GM10248 (cell line): ENCODE results near the gene TRAM2.

ENCODE experiments used
- CTCF ChIA-PET: fragments of 300-600 bp; sonication (Branson Sonifier 250); formaldehyde crosslinking; extraction: SDS; loops from one replicate; lab custom pipeline; 2021; ENCODE audit warnings: antibody characterized with exemption; lab: Yijun Ruan, JAX
- POLR2A ChIA-PET: fragments of 350-650 bp; sonication (Branson Sonifier 250); formaldehyde crosslinking; extraction: SDS; loops from one replicate; lab custom pipeline; 2020; ENCODE audit warnings: antibody characterized with exemption; lab: Yijun Ruan, JAX
- DNase-seq: peaks from one replicate; pipeline ENCODE4 v3.0.0; 2012; ENCODE audit errors: extremely low spot score
- CTCF ChIP-seq: IDR thresholded peaks from 2 replicates; pipeline ENCODE4 v1.5.1; 2012; ENCODE audit warnings: mild to moderate bottlenecking, low read depth; ENCODE audit errors: extremely low read depth, missing control alignments, control extremely low read depth

TRAM2 gene

DNA sequence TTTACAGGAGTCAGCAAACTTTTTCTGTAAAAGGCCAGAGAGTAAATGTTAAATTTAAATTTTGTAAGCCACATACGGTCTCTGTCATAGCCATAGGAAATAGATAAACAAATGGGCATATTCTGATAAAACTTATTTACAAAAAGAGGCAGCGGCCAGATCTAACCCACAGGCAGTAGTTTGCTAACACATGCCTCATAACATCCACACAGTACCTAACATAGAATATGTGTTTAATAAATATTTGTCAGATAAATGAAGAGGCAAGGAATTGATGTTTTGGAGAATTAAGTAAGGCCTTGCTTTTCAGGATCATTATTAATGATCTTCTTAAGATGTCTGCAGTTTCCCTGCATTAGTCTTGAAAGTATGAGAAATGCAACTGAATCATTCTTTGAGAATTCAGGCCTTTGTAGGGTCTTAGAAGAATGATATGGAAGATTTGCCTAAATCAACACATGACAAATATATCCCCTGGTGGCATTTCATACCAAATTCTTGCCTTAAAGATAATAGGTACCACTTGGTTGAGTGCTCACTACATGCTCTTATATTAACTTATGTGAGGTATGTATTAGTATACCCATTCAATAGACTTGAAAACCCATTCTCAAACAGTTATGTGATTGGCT is 39.3 kb upstream of the TRAM2 start:
- ChIA-PET CTCF (no interaction called here), POLR2A (no interaction called here)
- DNase-seq, result no peak
- no peak for TF ChIP-seq CTCF

GRCh38 chr6:52612336-52613054 is 35.6 kb upstream of the TRAM2 start:
- no peak for TF ChIP-seq CTCF
- no peak for DNase-seq
- ChIA-PET POLR2A (no interaction called here), CTCF (interaction anchor here (0.7 to 0.8 kb wide), 2 partner anchors 9 to 40 kb away, joined by 3 read pairs; no protein-coding TSS in a partner anchor)

- no peak for TF ChIP-seq CTCF
- no peak for DNase-seq
- POLR2A ChIA-PET, result no interaction called here
- CTCF ChIA-PET, result interaction anchor here (0.7 to 0.8 kb wide), 2 partner anchors 8 to 41 kb away, joined by 3 read pairs; no protein-coding TSS in a partner anchor
These were observed 35.0 kb upstream of the TRAM2 start for GRCh38 chr6:52611833-52612232.

DNA sequence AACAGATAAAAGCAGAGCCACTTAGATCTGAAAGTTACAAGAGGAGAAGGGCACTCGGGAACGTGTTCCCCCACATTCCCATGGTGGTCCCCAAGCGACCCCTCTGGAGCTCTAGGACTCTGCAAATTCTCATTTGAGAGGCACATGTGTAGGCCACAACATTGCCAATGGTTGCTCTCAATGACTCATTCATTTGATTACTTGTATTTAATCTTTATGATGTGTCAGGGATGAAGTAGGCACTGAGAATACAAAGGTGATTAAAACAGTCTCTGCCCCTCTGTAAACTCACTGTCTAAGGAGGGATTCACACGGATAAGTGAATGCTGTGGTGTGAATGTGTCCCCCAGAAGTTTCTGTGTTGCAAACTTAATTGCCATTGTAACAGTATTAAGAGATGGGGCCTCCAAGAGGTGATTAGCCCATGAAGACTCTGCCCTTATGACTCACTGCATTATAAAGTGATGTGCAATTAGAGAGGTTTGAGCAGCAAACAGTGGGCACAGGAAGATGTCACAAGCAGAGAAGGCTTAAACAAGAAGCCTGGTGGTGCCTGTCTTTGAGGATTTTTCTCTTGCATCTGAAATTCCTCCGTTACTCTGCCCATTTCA is 34.0 kb upstream of the TRAM2 start:
- POLR2A ChIA-PET, result no interaction called here
- TF ChIP-seq CTCF, result no peak
- CTCF ChIA-PET, result no interaction called here
- DNase-seq, result no peak

DNA sequence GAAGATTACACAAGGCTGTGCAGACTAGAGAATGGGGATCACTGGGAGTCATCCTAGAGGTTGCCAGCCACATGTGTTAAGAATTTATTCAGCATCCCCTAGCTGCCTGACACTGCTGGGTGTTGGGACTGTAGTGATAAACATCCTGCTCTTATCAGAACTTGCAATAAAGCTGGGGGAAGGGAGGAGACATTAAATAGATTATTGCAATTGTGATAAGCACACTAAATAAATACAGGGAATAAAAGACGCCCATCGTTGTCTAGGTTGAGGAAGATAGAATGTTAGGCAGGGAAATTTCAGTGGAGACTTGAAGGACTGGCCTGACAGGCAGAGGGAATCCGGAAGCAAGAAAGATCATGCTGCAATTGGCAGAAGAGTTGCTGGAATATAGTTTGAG is 33.2 kb upstream of the TRAM2 start:
- CTCF ChIA-PET, result interaction anchor here (1.3 kb wide), 1 partner anchor 13 kb away, joined by 5 read pairs; no protein-coding TSS in a partner anchor
- DNase-seq, result no peak
- no peak for TF ChIP-seq CTCF
- POLR2A ChIA-PET, result no interaction called here

DNA sequence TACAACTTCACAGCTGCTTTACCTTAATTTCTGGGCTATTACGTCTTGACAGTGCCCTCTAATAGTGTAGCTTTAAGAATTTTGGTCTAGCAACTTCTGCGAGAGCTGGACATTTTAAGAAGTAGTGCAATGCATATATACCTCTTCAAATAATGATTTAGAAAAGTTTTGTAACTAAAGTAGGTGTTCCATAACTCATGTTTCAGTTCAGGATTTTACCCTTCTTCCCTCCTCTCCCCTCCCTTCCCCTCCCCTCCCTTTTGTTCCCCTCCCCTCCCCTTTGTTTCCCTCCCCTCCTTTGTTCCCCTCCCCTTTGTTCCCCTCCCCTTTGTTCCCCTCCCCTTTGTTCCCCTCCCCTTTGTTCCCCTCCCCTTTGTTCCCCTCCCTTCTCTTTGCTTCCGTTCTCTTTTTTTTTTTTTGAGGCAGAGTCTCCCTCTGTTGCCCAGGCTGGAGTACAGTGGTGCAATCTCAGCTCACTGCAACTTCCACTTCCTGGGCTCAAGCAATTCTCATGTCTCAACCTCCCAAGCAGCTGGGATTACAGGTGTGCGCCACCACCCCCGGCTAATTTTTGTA is 28.8 kb upstream of the TRAM2 start:
- ChIA-PET POLR2A (no interaction called here), CTCF (interaction anchor here (1.3 to 4.4 kb wide), 5 partner anchors 8 to 190 kb away, joined by 4 to 18 read pairs (median 13); no protein-coding TSS in a partner anchor)
- no peak for DNase-seq
- no peak for TF ChIP-seq CTCF
